Endodermal cell (in vitro differentiated cells): ENCODE measurements around the gene PCDHB2. TPM values are rescaled to one million over a fixed set of nuclear protein-coding genes. Genes with fewer than 3 reads are reported as not detected.
A peak's percentile ranks its signal among the peaks of the same experiment; 100 is the strongest.

Experiments
- DNase-seq: peaks from one replicate; pipeline ENCODE4 v3.0.0-alpha.2; 2017
- H3K27ac ChIP-seq: 2 replicates; pipeline ENCODE4 v1.5.1; 2013; ENCODE audit warnings: mild to moderate bottlenecking, low read depth, low read length, moderate library complexity
- H3K27me3 ChIP-seq: 2 replicates; pipeline ENCODE4 v1.6.1; 2013; ENCODE audit warnings: mild to moderate bottlenecking, low read length, moderate library complexity; ENCODE audit not compliant: insufficient read depth, control insufficient read depth, poor library complexity, severe bottlenecking
- H3K36me3 ChIP-seq: 2 replicates; pipeline ENCODE4 v1.7.0; 2013; ENCODE audit warnings: mild to moderate bottlenecking, low read length, moderate library complexity; ENCODE audit not compliant: control insufficient read depth, insufficient read depth
- H3K4me1 ChIP-seq: one replicate; pipeline ENCODE4 v1.7.0; 2013; ENCODE audit warnings: low read length; ENCODE audit not compliant: control insufficient read depth, insufficient read depth
- H3K4me3 ChIP-seq: 2 replicates; pipeline ENCODE4 v1.5.1; 2013; ENCODE audit warnings: mild to moderate bottlenecking, low read length, moderate library complexity
- H3K9ac ChIP-seq: 2 replicates; pipeline ENCODE4 v1.6.1; 2013; ENCODE audit warnings: mild to moderate bottlenecking, low read length, moderate library complexity; ENCODE audit not compliant: poor library complexity, severe bottlenecking; ENCODE audit errors: extremely low read depth
- H3K9me3 ChIP-seq: 2 replicates; pipeline ENCODE4 v1.6.1; 2013; ENCODE audit warnings: mild to moderate bottlenecking, low read length, moderate library complexity; ENCODE audit not compliant: control insufficient read depth
- H3K27ac Mint-ChIP-seq: 2 replicates; pipeline ENCODE4 v1.8.0; 2020; ENCODE audit warnings: mixed read lengths
- H3K27me3 Mint-ChIP-seq: 2 replicates; pipeline ENCODE4 v1.8.0; 2021; ENCODE audit warnings: mild to moderate bottlenecking, mixed read lengths; ENCODE audit not compliant: insufficient read depth
- H3K36me3 Mint-ChIP-seq: 2 replicates; pipeline ENCODE4 v1.8.0; 2020; ENCODE audit warnings: low read depth, mixed read lengths
- H3K4me1 Mint-ChIP-seq: 2 replicates; pipeline ENCODE4 v1.8.0; 2020; ENCODE audit warnings: mixed read lengths
- H3K4me3 Mint-ChIP-seq: 2 replicates; pipeline ENCODE4 v1.8.0; 2020; ENCODE audit warnings: mild to moderate bottlenecking, moderate library complexity, mixed read lengths
- H3K9me3 Mint-ChIP-seq: 2 replicates; pipeline ENCODE4 v1.8.0; 2020; ENCODE audit warnings: mild to moderate bottlenecking, mixed read lengths
- CTCF ChIP-seq: fragments of 200-600 bp; sonication (generic); conservative IDR thresholded peaks from 2 replicates; pipeline ENCODE4 v1.5.0; 2021; ENCODE audit warnings: antibody characterized with exemption, mild to moderate bottlenecking
- WGBS, 2 experiments: methylation state at CpG; one replicate each; pipeline versions ENCODE4 v1.1.5 to v1.1.7; 2013; ENCODE audit warnings: missing lambda C conversion rate in 2 of 2, mixed read lengths in 1 of 2; ENCODE audit not compliant: insufficient coverage in 1 of 2, insufficient read length in 1 of 2; 5-methylcytosine and 5-hydroxymethylcytosine counted together
- long read RNA-seq, 4 experiments: library from polyadenylated mRNA in 2 of 4; library from RNA in 1 of 4; library from capped mRNA in 1 of 4; stranded (forward) in 3 of 4; unstranded in 1 of 4; transcript quantifications; one replicate each; pipeline ENCODE4 v2.0.0, GENCODE V29; 2020 to 2021; ENCODE audit warnings: inconsistent platforms in 1 of 4
- polyA plus RNA-seq, 2 experiments: library from polyadenylated mRNA; stranded (reverse); fragments of 50-300 nt; gene quantifications; one replicate each; pipeline ENCODE4 v1.2.3, GENCODE V29; 2013
- total RNA-seq, 2 donors: library from RNA; stranded (reverse); fragmentation: NEBNext Ultra II Directional in 1 of 2; extraction: Animal tissue kit (Norgen Biotek cat#: 25700) in 1 of 2; gene quantifications; 2 replicates in 1 of 2; 3 replicates in 1 of 2; pipeline ENCODE4 v1.2.1, GENCODE V29; 2021

The PCDHB2 gene
- total RNA-seq = 10 to 100 TPM; 28.4 to 32.1 TPM
- polyA plus RNA-seq (2013, experiment 1 of 2) = 29.2 TPM
- 28.6 TPM for polyA plus RNA-seq (2013, experiment 2 of 2)
- long read RNA-seq, experiment 1, full-length matches to known transcripts = 11 of 11 reads
- long read RNA-seq, experiment 1, partial matches to known transcripts = 0 of 11 reads
- long read RNA-seq, experiment 1, other reads (novel, unspliced or antisense) = 0 of 11 reads
- long read RNA-seq, experiment 2, full-length matches to known transcripts = 80 of 84 reads
- long read RNA-seq, experiment 2, partial matches to known transcripts = 0 of 84 reads
- long read RNA-seq, experiment 2, other reads (novel, unspliced or antisense) = 4 of 84 reads
- long read RNA-seq, experiment 3, full-length matches to known transcripts = 230 of 237 reads
- long read RNA-seq, experiment 3, partial matches to known transcripts = 0 of 237 reads
- long read RNA-seq, experiment 3, other reads (novel, unspliced or antisense) = 7 of 237 reads
- long read RNA-seq, experiment 4, full-length matches to known transcripts = 16 of 16 reads
- long read RNA-seq, experiment 4, partial matches to known transcripts = 0 of 16 reads
- long read RNA-seq, experiment 4, other reads (novel, unspliced or antisense) = 0 of 16 reads

DNA sequence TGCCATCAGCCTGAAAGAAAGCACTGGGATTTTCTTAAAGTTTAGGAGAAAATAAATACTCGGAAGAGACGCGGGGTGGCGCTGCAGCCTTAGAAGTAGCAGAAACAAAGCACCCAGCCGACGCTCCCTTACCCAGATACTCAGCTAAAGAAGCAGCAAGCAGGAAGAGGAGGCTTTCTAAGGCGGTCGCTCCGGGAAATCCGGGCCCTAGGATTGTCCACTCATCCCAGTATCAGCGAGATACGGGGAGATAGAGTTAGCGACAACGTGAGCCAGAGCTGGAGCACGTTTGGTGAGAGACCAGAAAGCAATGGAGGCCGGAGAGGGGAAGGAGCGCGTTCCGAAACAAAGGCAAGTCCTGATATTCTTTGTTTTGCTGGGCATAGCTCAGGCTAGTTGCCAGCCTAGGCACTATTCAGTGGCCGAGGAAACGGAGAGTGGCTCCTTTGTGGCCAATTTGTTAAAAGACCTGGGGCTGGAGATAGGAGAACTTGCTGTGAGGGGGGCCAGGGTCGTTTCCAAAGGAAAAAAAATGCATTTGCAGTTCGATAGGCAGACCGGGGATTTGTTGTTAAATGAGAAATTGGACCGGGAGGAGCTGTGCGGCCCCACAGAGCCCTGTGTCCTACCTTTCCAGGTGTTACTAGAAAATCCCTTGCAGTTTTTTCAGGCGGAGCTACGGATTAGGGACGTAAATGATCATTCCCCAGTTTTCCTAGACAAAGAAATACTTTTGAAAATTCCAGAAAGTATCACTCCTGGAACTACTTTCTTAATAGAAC lies at the start of gene PCDHB2:
Gene PCDHB2, plus strand, starts transcription at position 135 of the 782 bp plus-strand sequence. Its CDS starts 176 bp downstream, at position 311.
- WGBS, 2 experiments = 11 to 35% methylated on average over 16 to 29 of the region's 29 CpGs
- Mint-ChIP-seq H3K4me3 (peak within 1 kb of the TSS; percentile 83), H3K27me3 (peaks cover 2% of the 10 kb centered on the region), H3K4me1 (peaks cover 4% of the 10 kb centered on the region), H3K36me3 (peaks cover 19% of the 10 kb centered on the region), H3K9me3 (peaks cover 18% of the 10 kb centered on the region), H3K27ac (peak within 1 kb of the TSS; percentile 96)
- peak within 1 kb of the TSS; percentile 87 for H3K27ac ChIP-seq
- no peaks in the 10 kb centered on the region for H3K4me1 ChIP-seq
- TF ChIP-seq CTCF = peak; percentile 90
- H3K36me3 ChIP-seq = peaks cover 11% of the 10 kb centered on the region
- peaks cover 37% of the 10 kb centered on the region for H3K9me3 ChIP-seq
- H3K9ac ChIP-seq = peak within 1 kb of the TSS; percentile 87
- H3K27me3 ChIP-seq = no peaks in the 10 kb centered on the region
- peak; percentile 91 for DNase-seq
- H3K4me3 ChIP-seq = peak within 1 kb of the TSS; percentile 94

DNA sequence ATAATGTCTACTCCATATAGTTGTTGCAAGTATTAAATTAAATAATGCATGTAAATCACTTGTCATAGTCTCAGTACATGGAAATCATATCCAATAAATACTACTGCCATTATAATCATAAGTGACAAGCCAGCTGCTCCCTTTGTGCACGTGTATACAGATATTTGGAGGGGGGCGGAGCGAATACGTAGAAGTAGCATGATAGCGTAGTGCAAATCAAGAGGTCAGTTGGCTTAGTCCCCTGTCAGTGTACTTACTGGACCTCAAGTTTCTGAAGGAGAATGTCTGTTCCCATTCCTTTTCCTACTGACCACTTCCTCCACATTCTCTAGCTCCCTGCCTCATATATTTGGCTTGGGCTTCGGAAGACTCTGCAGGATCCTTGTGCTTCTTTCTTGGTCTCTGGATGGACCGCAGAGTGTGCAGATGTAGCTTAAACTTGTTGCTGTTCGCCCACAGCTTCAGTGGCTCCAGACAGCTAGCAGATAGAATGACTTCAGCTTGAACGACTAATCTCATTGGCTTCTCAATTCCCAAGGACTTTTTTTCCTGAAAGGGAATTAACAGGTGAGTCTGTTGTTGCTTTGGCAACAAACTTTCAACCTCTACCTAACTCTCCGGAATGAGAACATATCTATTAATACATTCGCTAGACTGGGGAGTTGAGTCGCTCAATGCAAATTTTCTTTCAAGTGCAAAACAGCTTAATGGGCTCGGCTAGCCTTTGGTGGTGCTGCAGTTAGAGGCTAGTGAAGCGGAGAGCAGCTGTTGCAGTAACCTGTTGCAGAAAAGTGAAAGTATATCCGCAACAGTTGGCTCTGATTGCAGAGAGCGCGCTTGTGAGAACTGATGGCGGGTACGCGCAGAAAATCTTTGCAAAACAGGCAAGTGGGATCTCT lies 43.5 kb upstream of the PCDHB2 start, which contains the start of gene PCDHB1:
Gene PCDHB1, plus strand, starts transcription at position 753 of the 899 bp plus-strand sequence. Its CDS starts 97 bp downstream, at position 850.
- no peaks in the 10 kb centered on the region for H3K9me3 ChIP-seq
- H3K4me3 ChIP-seq = peak within 1 kb of the TSS; percentile 84
- no peaks in the 10 kb centered on the region for H3K36me3 ChIP-seq
- H3K27me3 ChIP-seq = peaks cover 35% of the 10 kb centered on the region
- TF ChIP-seq CTCF = no peak
- no peaks in the 10 kb centered on the region for H3K9me3 Mint-ChIP-seq
- H3K27me3 Mint-ChIP-seq = peaks cover 66% of the 10 kb centered on the region
- H3K9ac ChIP-seq = no peak within 1 kb of the TSS
- H3K4me3 Mint-ChIP-seq = peak within 1 kb of the TSS; percentile 64
- no peak within 1 kb of the TSS for H3K27ac Mint-ChIP-seq
- H3K36me3 Mint-ChIP-seq = no peaks in the 10 kb centered on the region
- WGBS, 2 experiments = 12 to 14% methylated on average over 18 to 20 of the region's 20 CpGs
- peak; percentile 73 for DNase-seq
- peaks cover 5% of the 10 kb centered on the region for H3K4me1 Mint-ChIP-seq
- no peaks in the 10 kb centered on the region for H3K4me1 ChIP-seq
- no peak within 1 kb of the TSS for H3K27ac ChIP-seq
